ENCODE measurements around the gene VAT1L.

VAT1L gene

GRCh38 chr16:77782694-77783093 lies 5.7 kb upstream of the VAT1L start:
- no peak for DNase-seq (ENCODE audit: low read depth in 2 of 2)

- DNase-seq (ENCODE audit: low read depth in 2 of 2): no peak
Observed at GRCh38 chr16:77784441-77785372, 3.7 kb upstream of the VAT1L start.

GRCh38 chr16:77785373-77785764 lies 3.0 kb upstream of the VAT1L start:
- DNase-seq (ENCODE audit: low read depth in 2 of 2): no peak

- DNase-seq (ENCODE audit: low read depth in 2 of 2): no peak
Observed at GRCh38 chr16:77786186-77786847, 2.0 kb upstream of the VAT1L start.

- no peak for DNase-seq (ENCODE audit: low read depth in 2 of 2)
Observed at GRCh38 chr16:77787452-77787851, 912 bp upstream of the VAT1L start.

GRCh38 chr16:77789085-77790008 lies 983 bp downstream of the VAT1L start:
- no peak for DNase-seq (ENCODE audit: low read depth in 2 of 2)

GRCh38 chr16:77790009-77790372 lies 1.6 kb downstream of the VAT1L start:
- DNase-seq (ENCODE audit: low read depth in 2 of 2): no peak

GRCh38 chr16:77790912-77791311 lies 2.5 kb downstream of the VAT1L start:
- DNase-seq (ENCODE audit: low read depth in 2 of 2): no peak

GRCh38 chr16:77793417-77793816 lies 5.1 kb downstream of the VAT1L start:
- no peak for DNase-seq (ENCODE audit: low read depth in 2 of 2)

- DNase-seq (ENCODE audit: low read depth in 2 of 2): no peak
Observed at GRCh38 chr16:77794586-77794985, 6.2 kb downstream of the VAT1L start.

- no peak for DNase-seq (ENCODE audit: low read depth in 2 of 2)
Observed at GRCh38 chr16:77801817-77802216, 13.5 kb downstream of the VAT1L start.

GRCh38 chr16:77805398-77805797 lies 17.0 kb downstream of the VAT1L start:
- DNase-seq (ENCODE audit: low read depth in 2 of 2): no peak

GRCh38 chr16:77807021-77807420 lies 18.7 kb downstream of the VAT1L start:
- DNase-seq (ENCODE audit: low read depth in 2 of 2): no peak

GRCh38 chr16:77812856-77813500 lies 24.6 kb downstream of the VAT1L start:
- no peak for DNase-seq (ENCODE audit: low read depth in 2 of 2)

- no peak for DNase-seq (ENCODE audit: low read depth in 2 of 2)
Observed at GRCh38 chr16:77816293-77816692, 27.9 kb downstream of the VAT1L start.

GRCh38 chr16:77820340-77820739 lies 32.0 kb downstream of the VAT1L start:
- DNase-seq (ENCODE audit: low read depth in 2 of 2): no peak

GRCh38 chr16:77822661-77823060 lies 34.3 kb downstream of the VAT1L start:
- DNase-seq (ENCODE audit: low read depth in 2 of 2): no peak

- no peak for DNase-seq (ENCODE audit: low read depth in 2 of 2)
Observed at GRCh38 chr16:77823067-77823466, 34.7 kb downstream of the VAT1L start.

GRCh38 chr16:77825196-77825595 lies 36.8 kb downstream of the VAT1L start:
- no peak for DNase-seq (ENCODE audit: low read depth in 2 of 2)

- DNase-seq (ENCODE audit: low read depth in 2 of 2): no peak
Observed at GRCh38 chr16:77827032-77827431, 38.7 kb downstream of the VAT1L start.

- DNase-seq (ENCODE audit: low read depth in 2 of 2): no peak
Observed at GRCh38 chr16:77833921-77834634, 45.7 kb downstream of the VAT1L start.
